HG02973 (cell line): ENCODE data around the gene KIAA0513.
"Not testable (repeated sequence)": the region's sequence is repeated elsewhere in the genome, so short reads cannot be mapped to it uniquely, and the experiment has no call there.

Experiments
- ATAC-seq: cut with Tn5 transposase; IDR thresholded peaks from one replicate; pipeline ENCODE4 v1.9.1; 2021; ENCODE audit warnings: moderate library complexity; ENCODE audit not compliant: unreplicated experiment

The KIAA0513 gene

DNA sequence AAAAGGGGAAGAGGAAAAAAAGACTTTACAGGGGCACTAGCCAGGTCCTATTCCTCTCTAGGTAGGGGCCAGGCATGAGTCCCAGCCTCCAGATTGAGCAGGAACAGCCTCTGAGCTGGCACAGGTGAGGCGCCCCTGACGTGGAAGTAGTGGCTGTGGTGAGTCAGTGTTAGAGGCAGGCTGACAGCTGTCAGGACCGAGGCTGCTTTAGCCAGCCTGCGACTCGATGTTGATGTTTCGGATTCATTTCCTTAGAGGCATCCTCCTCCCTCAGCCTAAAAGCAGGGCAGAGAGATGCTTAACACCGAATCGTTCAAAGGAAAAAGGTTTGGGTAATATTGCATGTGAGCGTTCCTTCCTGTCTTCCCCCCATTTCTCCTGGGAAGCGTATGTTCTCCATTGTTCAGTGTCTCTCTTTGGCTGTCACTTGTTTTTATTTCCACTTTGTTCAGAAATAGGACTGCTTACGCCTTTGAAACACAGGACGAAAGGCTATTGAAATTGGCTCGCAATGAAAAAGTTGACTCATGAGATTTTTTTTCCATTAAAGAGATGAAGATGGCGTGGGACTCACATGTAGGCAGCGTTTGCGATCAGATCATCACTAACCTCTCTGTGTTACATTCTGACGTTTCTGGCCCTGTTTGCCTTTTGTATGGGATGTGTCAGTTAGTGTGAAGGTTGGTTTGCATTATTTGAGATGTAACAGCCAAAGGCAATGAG, 1.3 kb downstream of the KIAA0513 start:
- no peak for ATAC-seq

DNA sequence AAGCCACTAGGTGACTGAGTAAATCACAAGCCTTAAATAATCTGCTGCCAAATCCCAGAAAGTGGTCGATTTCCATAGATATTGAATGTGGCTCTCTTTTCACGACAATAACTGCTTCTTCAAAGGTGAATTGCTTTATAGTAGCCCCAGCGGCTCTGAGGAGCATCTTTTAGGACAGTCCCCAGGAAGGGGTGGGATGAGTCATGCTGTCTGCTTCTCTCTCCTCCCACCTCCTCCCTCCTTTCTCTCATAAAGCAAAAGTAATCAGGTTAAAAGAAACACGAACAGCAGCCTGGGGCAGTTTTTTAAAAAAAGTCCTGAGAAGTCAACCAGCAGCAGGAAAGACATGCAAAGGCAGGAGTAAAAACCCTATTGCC, 1.8 kb downstream of the KIAA0513 start:
- ATAC-seq = no peak

DNA sequence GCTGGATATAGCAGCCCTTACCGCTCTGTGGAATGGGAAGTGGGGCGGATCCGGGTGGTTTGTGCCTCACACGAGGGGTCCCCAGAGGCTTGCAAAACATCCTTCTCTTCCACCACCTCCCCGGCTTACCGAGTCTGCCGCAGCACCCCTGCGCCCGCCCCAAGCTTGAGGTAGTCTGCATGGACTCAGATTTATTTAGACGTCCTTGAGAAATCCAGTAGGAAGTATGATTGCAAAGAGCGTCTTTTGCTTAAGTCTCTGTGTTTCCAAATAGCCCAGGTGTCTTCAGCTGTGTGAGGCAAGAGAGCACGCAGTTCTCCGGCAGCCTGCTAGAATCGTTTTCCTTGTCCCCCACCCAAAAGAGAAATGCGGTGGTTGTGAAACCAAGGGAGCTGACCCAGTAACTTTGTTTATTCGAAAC, 2.4 kb downstream of the KIAA0513 start:
- ATAC-seq = no peak

GRCh38 chr16:85031451-85031850, 3.9 kb downstream of the KIAA0513 start:
- ATAC-seq = no peak

GRCh38 chr16:85032187-85032586, 4.6 kb downstream of the KIAA0513 start:
- ATAC-seq = not testable (repeated sequence)

DNA sequence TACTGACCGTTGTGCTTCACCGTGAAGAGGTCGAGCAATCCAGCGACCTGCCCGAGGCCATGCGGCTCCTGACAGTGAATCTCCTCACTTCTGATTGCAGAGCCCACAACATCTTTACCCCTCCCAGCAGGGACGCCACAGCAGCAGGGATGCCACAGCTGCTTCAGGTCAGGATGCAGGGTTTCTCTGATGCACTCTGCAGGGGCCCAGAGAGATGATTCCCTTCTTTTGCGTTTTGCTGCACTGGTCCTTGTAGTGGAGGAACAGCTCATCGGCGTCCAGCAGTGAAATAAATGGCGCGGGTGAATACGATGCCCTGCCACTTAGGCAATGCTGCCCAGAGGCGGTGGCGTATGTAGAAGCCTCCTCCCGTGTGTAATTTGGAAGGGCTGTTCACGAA, 5.6 kb downstream of the KIAA0513 start:
- no peak for ATAC-seq

GRCh38 chr16:85034591-85035433, 7.2 kb downstream of the KIAA0513 start:
- no peak for ATAC-seq

GRCh38 chr16:85036236-85037049, 8.8 kb downstream of the KIAA0513 start:
- ATAC-seq = no peak

GRCh38 chr16:85037050-85037410, 9.4 kb downstream of the KIAA0513 start:
- no peak for ATAC-seq

DNA sequence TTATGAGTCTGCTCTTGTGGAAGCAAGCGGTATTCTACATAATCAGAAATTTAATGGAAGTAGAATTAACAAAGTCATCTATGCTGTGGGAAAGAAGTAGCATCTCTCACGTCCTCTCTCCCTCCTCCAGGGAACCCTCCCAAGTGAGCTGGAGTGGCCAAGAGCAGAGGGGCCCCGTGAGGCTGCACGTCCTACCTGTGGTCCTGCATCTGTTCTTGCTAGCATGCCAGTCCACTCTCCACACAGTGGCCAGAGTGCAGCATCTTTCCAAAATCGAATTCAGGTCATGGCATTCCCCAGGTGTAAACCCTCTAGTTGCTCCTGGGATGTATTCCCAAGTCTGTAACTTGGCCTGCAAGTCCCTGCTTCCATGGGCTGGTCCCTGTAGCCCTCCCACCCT, 10.1 kb downstream of the KIAA0513 start:
- no peak for ATAC-seq

GRCh38 chr16:85040685-85041084, 13.1 kb downstream of the KIAA0513 start:
- no peak for ATAC-seq

- ATAC-seq = no peak
Observed at GRCh38 chr16:85041219-85042166, 13.9 kb downstream of the KIAA0513 start.

GRCh38 chr16:85042167-85042526, 14.6 kb downstream of the KIAA0513 start:
- no peak for ATAC-seq

- ATAC-seq = no peak
Observed at GRCh38 chr16:85042606-85043005, 15.0 kb downstream of the KIAA0513 start.

DNA sequence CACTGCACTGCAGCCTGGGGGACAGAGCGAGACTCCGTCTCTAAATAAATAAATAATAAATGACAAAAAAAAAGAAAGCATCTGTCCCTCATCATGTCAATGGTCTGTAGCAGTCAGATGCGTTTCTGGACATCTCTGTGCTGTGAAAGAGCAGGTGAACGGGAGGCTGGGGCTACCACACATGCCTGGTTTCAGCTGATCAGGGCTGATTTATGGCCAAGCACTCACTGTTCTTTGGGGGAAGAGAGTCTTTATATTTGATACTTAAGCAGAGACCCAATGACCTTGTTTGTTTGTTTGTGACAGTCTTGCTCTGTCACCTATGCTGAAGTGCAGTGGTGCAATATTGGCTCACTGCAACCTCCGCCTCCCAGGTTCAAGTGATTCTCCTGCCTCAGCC, 17.5 kb downstream of the KIAA0513 start:
- ATAC-seq = no peak

- ATAC-seq = no peak
Observed at GRCh38 chr16:85045641-85046471, 18.3 kb downstream of the KIAA0513 start.

DNA sequence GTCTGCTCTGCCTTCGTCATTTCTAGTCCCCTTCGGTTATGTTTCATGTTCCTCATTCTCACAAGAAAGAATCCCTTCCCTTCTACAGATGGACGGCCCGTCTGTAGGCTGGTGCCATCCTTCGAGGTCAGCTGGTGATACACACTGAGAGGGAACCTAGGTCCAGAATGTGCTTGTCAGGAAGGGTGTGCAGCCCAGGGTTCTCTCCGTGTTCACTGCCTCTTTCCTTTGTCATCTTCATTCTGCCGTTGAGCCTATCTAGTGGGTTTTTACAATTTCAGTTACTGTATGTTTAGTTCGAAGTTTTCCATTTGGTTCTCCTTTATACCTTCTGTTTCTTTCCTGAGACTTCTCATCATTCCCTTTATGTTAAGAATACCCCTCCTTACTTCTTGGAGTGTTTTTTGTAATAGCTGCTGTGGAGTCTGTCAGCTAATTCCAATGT, 18.9 kb downstream of the KIAA0513 start:
- no peak for ATAC-seq

DNA sequence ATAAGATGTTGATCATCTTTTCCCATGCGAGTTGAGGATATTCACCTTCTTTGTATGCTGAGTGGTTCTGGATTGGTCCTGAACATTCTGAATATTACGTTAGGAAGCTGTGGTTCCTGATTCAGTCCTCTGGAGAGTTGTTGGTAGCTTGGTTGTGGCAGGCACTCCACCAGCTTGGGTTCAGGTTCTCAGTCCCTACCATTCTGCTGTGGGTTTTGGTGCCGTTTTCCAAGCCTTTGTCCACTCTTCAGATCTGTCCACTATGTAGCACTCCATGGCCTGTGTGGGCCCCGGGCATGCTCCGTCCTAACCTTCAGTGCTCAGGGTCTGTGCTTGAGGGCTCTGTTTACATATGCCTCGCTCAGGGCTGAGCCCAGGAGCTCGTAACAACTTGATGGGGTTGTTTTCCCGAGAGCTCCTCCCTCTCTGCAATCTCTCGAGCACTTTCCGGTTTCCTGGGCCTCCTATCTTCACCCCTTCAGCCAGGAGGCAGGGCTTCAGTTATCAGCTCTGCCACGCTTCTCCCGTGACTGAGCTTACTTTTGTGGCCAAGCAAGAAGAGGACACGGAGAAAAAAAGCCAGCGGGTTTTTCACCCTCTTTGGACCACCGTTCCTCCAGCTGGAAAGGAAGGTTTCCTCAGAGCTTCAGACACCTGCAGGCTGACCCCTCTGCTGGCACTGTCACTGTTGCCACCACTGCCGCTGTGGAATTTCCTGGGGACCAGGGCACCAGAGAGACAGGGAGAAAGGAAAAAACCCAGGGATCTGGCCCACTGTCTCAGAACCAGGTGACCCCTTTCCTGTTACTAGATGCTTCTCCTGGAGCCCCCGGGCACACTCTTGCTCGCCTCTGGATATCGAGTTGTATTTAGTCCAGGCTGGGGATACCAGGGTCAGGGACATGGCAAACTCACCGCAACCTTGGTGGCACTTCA, 19.6 kb downstream of the KIAA0513 start:
- ATAC-seq = no peak
